ENCODE data around the gene INPP5F. TPM values are rescaled to one million over a fixed set of nuclear protein-coding genes. Genes with fewer than 3 reads are reported as not detected.

The INPP5F gene
- total and polyA plus RNA-seq, 2 of the 13 experiments (the other 11 are each of a cell fraction or from before 2014, with no cell fraction given), result 12.5 to 15.7 TPM

GRCh38 chr10:119725517-119725827 lies 378 bp upstream of the INPP5F start (continued):
- no peak for TF ChIP-seq MAFG (CRISPR knock-in tag; IDR thresholded peaks at IDR 0.05)
- no peak for TF ChIP-seq NR3C1 (CRISPR knock-in tag; IDR thresholded peaks at IDR 0.05)
- TF ChIP-seq ZFP41 (CRISPR knock-in tag; IDR thresholded peaks at IDR 0.05; ENCODE audit: borderline replicate concordance), result no peak
- TF ChIP-seq KLF6 (CRISPR knock-in tag; IDR thresholded peaks at IDR 0.05), result peak; percentile 20; the same call in 1 of the 2 replicates
- no peak for TF ChIP-seq RNF219 (CRISPR knock-in tag; IDR thresholded peaks at IDR 0.05)
- no peak; the same call in 1 of the 2 replicates for TF ChIP-seq BORCS8-MEF2B (CRISPR knock-in tag; IDR thresholded peaks at IDR 0.05)
- peak; percentile 96 for TF ChIP-seq ZFY (CRISPR knock-in tag; IDR thresholded peaks at IDR 0.05)
- TF ChIP-seq ZFP91 (CRISPR knock-in tag; IDR thresholded peaks at IDR 0.05; ENCODE audit: borderline replicate concordance), result peak; percentile 70; the same call in 1 of the 2 replicates
- TF ChIP-seq PTBP1 (IDR thresholded peaks at IDR 0.05; ENCODE audit: low read depth, low read length, poor library complexity, severe bottlenecking), result peak; percentile 50
- TF ChIP-seq ZNF17 (CRISPR knock-in tag; IDR thresholded peaks at IDR 0.05), result no peak
- no peak for TF ChIP-seq NFAT5 (CRISPR knock-in tag; IDR thresholded peaks at IDR 0.05)
- TF ChIP-seq ZNF350 (CRISPR knock-in tag; IDR thresholded peaks at IDR 0.05; ENCODE audit: borderline replicate concordance, low read depth), result peak; percentile 67; the same call in 1 of the 2 replicates
- TF ChIP-seq SRF (IDR thresholded peaks at IDR 0.05; ENCODE audit: low read depth, low read length), result no peak
- no peak for TF ChIP-seq ZSCAN12 (CRISPR knock-in tag; IDR thresholded peaks at IDR 0.05)
- TF ChIP-seq RAD51 (IDR thresholded peaks at IDR 0.05; ENCODE audit: borderline replicate concordance), result no peak
- TF ChIP-seq DRAP1 (CRISPR knock-in tag; IDR thresholded peaks at IDR 0.05), result no peak; the same call in 1 of the 2 replicates
- TF ChIP-seq ZNF414 (CRISPR knock-in tag; IDR thresholded peaks at IDR 0.05), result no peak
- no peak for TF ChIP-seq ZNF576 (CRISPR knock-in tag; IDR thresholded peaks at IDR 0.05)
- no peak for TF ChIP-seq ZFP1 (CRISPR knock-in tag; IDR thresholded peaks at IDR 0.05)
- TF ChIP-seq RORA (CRISPR knock-in tag; IDR thresholded peaks at IDR 0.05), result no peak
- peak in 1 of 2 experiments; percentile 87; a peak in 2 of 4 replicates for TF ChIP-seq POLR2A (IDR thresholded peaks at IDR 0.05; ENCODE audit: insufficient read depth in 1 of 2, low read depth in 2 of 2, low read length in 2 of 2)
- TF ChIP-seq ZNF225 (CRISPR knock-in tag; IDR thresholded peaks at IDR 0.05), result no peak
